HEK293T (cell line): ENCODE measurements around the gene RPS19.

Experiments
- BHLHE40 ChIP-seq: fragments of 450-650 bp; IDR thresholded peaks from 2 replicates; pipeline ENCODE4 v1.6.1; 2016; ENCODE audit warnings: mild to moderate bottlenecking, moderate library complexity, borderline replicate concordance
- ELF4 ChIP-seq: fragments of 450-650 bp; IDR thresholded peaks from 2 replicates; pipeline ENCODE4 v1.6.1; 2017; ENCODE audit warnings: antibody characterized with exemption
- FOXK2 ChIP-seq: fragments of 450-650 bp; IDR thresholded peaks from 2 replicates; pipeline ENCODE4 v1.6.1; 2016; ENCODE audit warnings: mild to moderate bottlenecking
- FOXM1 ChIP-seq: fragments of 450-650 bp; IDR thresholded peaks from 2 replicates; pipeline ENCODE4 v1.6.1; 2017; ENCODE audit warnings: mild to moderate bottlenecking, borderline replicate concordance
- NFRKB ChIP-seq: fragments of 450-650 bp; IDR thresholded peaks from 2 replicates; pipeline ENCODE4 v1.6.1; 2016; ENCODE audit warnings: mild to moderate bottlenecking, moderate library complexity
- SP1 ChIP-seq: fragments of 450-650 bp; IDR thresholded peaks from 2 replicates; pipeline ENCODE4 v1.6.1; 2017
- SUZ12 ChIP-seq: fragments of 450-650 bp; IDR thresholded peaks from 2 replicates; pipeline ENCODE4 v1.6.1; 2016; ENCODE audit warnings: mild to moderate bottlenecking
- ZNF384 ChIP-seq: fragments of 450-650 bp; IDR thresholded peaks from 2 replicates; pipeline ENCODE4 v1.6.1; 2016

- no peak for TF ChIP-seq ELF4
- TF ChIP-seq FOXK2 = no peak
- no peak for TF ChIP-seq NFRKB
- TF ChIP-seq SUZ12 = no peak
- no peak for TF ChIP-seq SP1
- TF ChIP-seq ZNF384 = no peak
- TF ChIP-seq FOXM1 = no peak
- TF ChIP-seq BHLHE40 = no peak
These were observed 1.2 kb downstream of the RPS19 start for GRCh38 chr19:41861116-41861768.
